Left hindlimb (tissue), 1 donor: ENCODE measurements around the gene RASGRF2.
"Not testable (repeated sequence)": the region's sequence is repeated elsewhere in the genome, so short reads cannot be mapped to it uniquely, and the experiment has no call there.

Experiments used
- DNase-seq: peaks from one replicate; pipeline ENCODE4 v3.0.0-alpha.2; 2018

RASGRF2 gene

GRCh38 chr5:81246697-81247096 lies 286.5 kb downstream of the RASGRF2 start:
- no peak for DNase-seq

DNA sequence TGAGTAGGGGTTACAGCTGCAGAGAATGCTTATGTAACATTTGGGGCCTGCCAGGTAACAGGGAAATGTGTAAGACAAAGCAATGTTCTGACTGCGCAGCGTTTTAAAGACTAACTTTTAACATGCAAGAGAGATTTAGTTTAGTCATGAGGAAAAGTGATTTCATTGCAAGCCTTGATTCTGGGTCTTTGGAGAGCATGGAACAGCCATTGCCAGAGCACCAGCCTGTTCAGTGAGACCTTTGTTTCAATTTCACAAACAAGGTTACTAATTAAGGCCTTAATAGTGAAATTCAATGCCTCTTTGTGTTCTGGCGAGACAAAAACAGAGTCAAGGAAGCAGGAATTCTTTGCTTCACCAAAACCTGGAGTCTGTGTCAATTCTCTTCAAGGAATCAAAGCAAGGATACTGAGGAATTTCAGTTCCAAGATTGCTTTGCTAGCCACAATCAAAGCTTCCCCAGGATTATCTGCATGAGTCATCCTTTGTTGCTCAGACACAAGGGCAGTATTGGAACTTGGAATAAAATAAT lies 287.3 kb downstream of the RASGRF2 start:
- DNase-seq, result no peak

DNA sequence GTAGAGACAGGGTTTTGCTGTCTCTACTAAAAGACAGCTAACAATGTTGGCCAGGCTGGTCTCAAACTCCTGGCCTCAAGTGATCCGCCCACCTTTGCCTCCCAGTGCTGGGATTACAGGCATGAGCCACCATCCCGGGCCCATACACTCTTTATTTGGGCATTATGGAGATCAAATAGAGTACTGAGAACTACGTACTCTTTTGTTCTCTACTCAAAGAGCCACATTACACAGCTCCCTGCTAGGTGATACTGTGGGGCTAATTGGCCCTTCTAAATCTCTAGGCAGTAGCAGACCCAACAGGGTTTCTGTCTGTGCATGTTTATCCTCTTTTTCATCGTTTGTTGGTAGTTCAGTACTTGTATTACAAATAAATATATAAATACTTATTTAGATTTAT lies 289.1 kb downstream of the RASGRF2 start:
- DNase-seq, result no peak

DNA sequence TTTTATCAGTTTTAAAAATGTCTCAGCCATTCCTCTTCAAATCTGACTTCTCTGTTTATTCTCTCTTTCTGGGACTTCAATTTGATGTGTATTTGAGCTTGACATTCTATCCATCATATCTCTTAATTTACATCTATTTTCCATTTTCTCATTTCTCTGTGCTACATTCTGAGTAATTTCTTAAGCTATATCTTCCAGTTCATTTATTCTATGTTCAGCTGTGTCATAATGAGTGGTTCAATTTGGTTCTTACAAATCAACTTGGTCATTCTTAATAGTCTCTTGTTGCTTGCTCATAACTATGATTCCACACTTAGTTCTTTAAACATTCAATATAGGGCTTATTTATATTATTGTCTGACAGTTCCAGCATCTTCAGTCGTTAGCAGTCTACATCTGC lies 289.8 kb downstream of the RASGRF2 start:
- no peak for DNase-seq

GRCh38 chr5:81251922-81252321 lies 291.8 kb downstream of the RASGRF2 start:
- no peak for DNase-seq

DNA sequence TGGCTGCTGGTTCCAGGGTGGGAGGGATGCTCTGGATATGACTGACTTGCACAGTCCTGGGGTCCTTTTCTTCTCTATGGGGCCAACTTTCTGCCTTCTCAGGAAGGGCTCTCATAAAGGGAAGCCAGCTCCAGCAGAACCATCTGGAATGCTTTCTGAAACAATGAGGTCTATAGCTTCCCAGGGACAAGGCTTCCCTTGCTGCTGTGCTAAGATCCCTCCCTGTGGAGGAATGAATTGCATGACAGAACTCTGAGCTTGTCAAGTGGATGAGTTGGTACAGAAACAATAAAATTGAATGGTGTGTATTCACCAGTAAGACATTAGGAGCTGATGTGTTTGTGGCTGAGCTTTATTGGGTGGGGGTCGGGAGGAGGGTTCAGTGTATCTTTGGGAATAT lies 292.7 kb downstream of the RASGRF2 start:
- DNase-seq, result no peak

- no peak for DNase-seq
These were observed 293.7 kb downstream of the RASGRF2 start for GRCh38 chr5:81253875-81254274.

- DNase-seq, result no peak
These were observed 294.9 kb downstream of the RASGRF2 start for GRCh38 chr5:81254886-81255559.

DNA sequence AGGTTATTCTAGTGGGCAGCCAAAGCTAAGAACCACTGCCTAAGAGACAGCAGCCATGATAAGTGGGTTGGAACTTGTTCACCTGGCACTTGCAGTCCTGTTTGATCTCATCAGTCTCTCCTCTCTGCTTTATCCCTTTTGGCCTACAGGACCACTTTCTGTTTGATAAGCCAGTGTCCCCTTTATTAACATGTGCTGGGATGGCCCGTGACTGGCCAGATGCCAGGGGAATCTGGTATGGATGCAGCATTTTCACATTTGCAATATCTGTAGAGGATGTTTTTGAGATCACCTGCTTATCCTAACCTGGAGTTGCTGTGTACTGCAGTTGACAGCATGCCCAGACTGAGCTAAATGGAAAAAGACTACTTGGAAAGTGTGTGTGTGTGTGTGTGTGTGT lies 296.6 kb downstream of the RASGRF2 start:
- DNase-seq, result no peak

GRCh38 chr5:81262796-81263195 lies 302.6 kb downstream of the RASGRF2 start:
- DNase-seq, result not testable (repeated sequence)

- DNase-seq, result no peak
These were observed 304.9 kb downstream of the RASGRF2 start for GRCh38 chr5:81265101-81265500.

DNA sequence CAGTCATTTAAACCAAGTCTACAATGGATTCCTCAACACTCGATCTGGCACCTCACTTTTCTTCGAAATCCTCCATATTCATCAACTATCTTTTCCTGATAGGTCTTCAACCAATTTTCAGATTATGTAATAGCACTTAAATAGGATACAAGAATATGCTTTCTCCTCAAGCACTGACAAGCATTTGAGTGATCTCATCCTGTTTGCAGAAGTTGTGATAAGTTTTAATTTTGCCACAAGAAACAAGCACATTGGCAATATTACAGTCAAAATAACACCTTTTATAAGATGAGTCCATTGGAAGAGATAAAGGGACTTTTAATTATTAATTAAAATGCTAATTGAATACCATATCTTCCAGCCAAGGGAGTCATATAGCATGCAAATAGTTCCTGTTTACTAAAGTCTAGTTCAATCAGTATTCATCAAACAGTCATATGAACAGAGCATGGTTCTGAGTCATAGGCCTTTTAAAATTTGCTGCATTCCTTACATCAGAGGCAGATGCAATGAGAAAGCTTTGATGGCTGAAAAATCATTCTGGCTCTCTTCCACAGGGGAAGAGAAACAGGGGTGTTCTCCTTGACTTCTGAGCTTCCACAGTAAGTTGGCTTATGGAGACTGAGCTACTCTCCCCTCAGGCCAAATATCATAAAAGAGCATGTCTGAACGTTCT lies 308.5 kb downstream of the RASGRF2 start:
- DNase-seq, result no peak

DNA sequence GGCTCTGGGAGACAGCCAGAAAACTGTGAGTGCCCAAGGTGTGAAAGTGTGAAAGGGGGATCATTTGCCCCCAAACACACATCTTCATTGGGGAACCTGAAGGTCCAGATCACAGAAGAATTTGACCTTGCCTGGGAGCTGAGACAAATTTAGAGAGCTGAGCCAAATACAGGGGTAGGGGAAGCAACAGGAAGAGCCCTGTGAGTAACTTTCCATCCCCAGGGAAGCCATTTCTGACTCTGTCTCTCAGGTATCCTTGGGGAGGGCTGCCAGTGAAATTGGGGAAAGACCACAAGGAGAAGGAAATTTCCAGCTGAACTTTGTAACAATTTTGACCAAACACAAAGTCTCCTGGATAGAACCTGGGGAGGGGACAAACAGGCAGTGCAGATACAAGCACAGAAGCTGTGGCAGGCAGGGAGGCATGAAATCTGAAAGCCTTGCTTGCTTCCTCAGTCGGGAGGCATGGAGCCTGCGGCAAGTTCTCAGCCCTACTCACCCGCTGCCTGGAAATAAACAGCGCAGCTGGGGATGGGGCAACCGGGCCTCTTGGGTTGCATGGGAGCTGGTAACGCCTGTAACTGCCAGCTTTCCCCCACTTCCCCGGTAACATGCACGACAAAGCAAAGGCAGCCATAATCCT lies 309.7 kb downstream of the RASGRF2 start:
- no peak for DNase-seq

- not testable (repeated sequence) for DNase-seq
These were observed 310.3 kb downstream of the RASGRF2 start for GRCh38 chr5:81270394-81271027.
